ENCODE results near the gene MYH7B. TPM values are rescaled to one million over a fixed set of nuclear protein-coding genes. Genes with fewer than 3 reads are reported as not detected.

MYH7B gene
- total RNA-seq, 1 experiment from 2014 or later, result 1.0 TPM

DNA sequence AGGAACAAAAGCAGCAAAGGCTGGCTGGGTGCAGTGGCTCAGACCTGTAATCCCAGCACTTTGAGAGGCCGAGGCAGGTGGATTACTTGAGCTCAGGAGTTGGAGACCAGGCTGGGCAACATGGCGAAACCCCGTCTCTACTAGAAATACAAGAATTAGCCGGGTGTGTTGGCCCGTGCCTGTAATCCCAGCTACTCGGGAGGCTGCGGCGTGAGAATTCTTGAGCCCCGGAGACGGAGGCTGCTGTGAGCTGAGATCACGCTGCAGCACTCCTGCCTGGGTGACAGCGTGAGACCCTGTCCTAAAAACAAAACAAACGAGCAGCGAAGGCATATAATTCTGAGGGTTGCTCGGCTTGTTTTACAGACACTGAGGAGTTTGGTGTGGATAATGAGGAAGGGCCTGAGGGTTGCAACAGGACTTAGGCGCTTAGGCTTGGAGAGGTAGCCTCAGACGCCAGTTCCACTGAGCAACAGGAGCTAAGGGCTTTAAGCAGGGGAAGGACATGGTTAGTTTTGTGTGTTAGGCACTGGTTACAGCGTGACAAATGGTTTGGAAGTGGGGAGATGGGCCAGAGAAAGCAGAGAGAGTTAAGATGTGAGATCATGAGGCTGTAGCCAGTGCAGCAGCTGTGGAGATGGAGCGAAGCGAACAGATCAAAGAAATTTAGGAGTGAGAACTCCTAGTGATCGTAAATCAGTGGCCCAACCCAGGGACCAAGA, 1.2 kb downstream of the MYH7B start:
- H3K79me2 ChIP-seq (ENCODE audit: low read depth), result peaks cover 22% of the 10 kb centered on the region
- H3K27me3 ChIP-seq (ENCODE audit: insufficient read depth, low read depth), result no peaks in the 10 kb centered on the region
- no peaks in the 10 kb centered on the region for H3K36me3 ChIP-seq (ENCODE audit: low read depth)
- H3K27ac ChIP-seq, result no peak overlapping the region
- H3K4me2 ChIP-seq, result no peak overlapping the region
- peaks cover 26% of the 10 kb centered on the region for H3K4me1 ChIP-seq (replicated peaks; ENCODE audit: insufficient read depth)
- intact Hi-C loops (cut with micrococcal nuclease; ENCODE audit: unreplicated experiment), result loop anchor here (5.0 kb wide), 1 partner anchor 125 kb away; no protein-coding TSS in a partner anchor
- no TSS peak for BruUV-seq (replicated peaks)
- POLR2A ChIA-PET (ENCODE audit: unreplicated experiment), result no interaction called here
- no peaks in the 10 kb centered on the region for H3K9me2 ChIP-seq (ENCODE audit: insufficient read depth)
- no peaks in the 10 kb centered on the region for H4K20me1 ChIP-seq (ENCODE audit: insufficient read depth)
- H3K4me3 ChIP-seq, result no peak overlapping the region
- TF ChIP-seq EZH2 (IDR thresholded peaks at IDR 0.05; ENCODE audit: low read depth), result no peak
- TF ChIP-seq, protein P1, sequence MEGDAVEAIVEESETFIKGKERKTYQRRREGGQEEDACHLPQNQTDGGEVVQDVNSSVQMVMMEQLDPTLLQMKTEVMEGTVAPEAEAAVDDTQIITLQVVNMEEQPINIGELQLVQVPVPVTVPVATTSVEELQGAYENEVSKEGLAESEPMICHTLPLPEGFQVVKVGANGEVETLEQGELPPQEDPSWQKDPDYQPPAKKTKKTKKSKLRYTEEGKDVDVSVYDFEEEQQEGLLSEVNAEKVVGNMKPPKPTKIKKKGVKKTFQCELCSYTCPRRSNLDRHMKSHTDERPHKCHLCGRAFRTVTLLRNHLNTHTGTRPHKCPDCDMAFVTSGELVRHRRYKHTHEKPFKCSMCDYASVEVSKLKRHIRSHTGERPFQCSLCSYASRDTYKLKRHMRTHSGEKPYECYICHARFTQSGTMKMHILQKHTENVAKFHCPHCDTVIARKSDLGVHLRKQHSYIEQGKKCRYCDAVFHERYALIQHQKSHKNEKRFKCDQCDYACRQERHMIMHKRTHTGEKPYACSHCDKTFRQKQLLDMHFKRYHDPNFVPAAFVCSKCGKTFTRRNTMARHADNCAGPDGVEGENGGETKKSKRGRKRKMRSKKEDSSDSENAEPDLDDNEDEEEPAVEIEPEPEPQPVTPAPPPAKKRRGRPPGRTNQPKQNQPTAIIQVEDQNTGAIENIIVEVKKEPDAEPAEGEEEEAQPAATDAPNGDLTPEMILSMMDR (conservative IDR thresholded peaks at IDR 0.05), result no peak
- no peaks in the 10 kb centered on the region for H3K9me3 ChIP-seq (ENCODE audit: insufficient read depth, low read depth)
- DNase-seq, result no peak
- H2AFZ ChIP-seq, result no peak overlapping the region
- H3F3A ChIP-seq (ENCODE audit: insufficient read depth, low read depth), result peaks cover 11% of the 10 kb centered on the region; the same call in 1 of the 2 replicates
- CTCF ChIA-PET, result interaction anchor here (0.6 to 1.5 kb wide), 2 partner anchors 16 to 83 kb away, joined by 3 to 9 read pairs; no protein-coding TSS in a partner anchor

DNA sequence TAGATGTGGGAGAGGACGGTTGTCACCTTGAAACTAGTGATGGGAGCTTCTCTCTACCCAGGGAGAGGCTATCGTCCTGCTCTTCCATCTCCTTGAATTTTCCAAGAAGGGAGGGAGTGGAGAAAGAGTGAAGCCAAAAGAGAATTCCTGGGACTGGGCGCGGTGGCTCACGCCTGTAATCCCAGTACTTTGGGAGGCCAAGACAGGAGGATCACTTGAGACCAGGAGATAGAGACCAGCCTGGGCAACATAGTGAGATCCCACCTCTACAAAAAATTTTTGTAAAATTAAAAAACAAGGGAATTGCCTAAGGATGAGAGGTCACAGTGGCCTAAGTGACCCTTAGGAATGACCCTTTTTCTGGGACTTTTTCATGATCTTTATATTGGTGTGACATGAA, 8.8 kb downstream of the MYH7B start:
- Histone ChIP-seq H4K20me1 (ENCODE audit: insufficient read depth) (no peaks in the 10 kb centered on the region), H2AFZ (no peak overlapping the region), H3K9me3 (ENCODE audit: insufficient read depth, low read depth) (no peaks in the 10 kb centered on the region), H3K36me3 (ENCODE audit: low read depth) (no peaks in the 10 kb centered on the region), H3K4me3 (no peak overlapping the region), H3K79me2 (ENCODE audit: low read depth) (no peaks in the 10 kb centered on the region), H3K4me2 (no peak overlapping the region), H3K27me3 (ENCODE audit: insufficient read depth, low read depth) (no peaks in the 10 kb centered on the region), H3K4me1 (replicated peaks; ENCODE audit: insufficient read depth) (no peaks in the 10 kb centered on the region), H3K9me2 (ENCODE audit: insufficient read depth) (no peaks in the 10 kb centered on the region), H3K27ac (no peak overlapping the region), H3F3A (ENCODE audit: insufficient read depth, low read depth) (no peaks in the 10 kb centered on the region)
- no peak for DNase-seq
- TF ChIP-seq, protein P1 (conservative IDR thresholded peaks at IDR 0.05), result no peak
- no peak for TF ChIP-seq EZH2 (IDR thresholded peaks at IDR 0.05; ENCODE audit: low read depth)
- ChIA-PET CTCF (interaction anchor here (0.6 kb wide), 1 partner anchor 132 kb away, joined by 6 read pairs; no protein-coding TSS in a partner anchor), POLR2A (ENCODE audit: unreplicated experiment) (no interaction called here)
- intact Hi-C loops (cut with micrococcal nuclease; ENCODE audit: unreplicated experiment), result no loop called here
- no TSS peak for BruUV-seq (replicated peaks)

DNA sequence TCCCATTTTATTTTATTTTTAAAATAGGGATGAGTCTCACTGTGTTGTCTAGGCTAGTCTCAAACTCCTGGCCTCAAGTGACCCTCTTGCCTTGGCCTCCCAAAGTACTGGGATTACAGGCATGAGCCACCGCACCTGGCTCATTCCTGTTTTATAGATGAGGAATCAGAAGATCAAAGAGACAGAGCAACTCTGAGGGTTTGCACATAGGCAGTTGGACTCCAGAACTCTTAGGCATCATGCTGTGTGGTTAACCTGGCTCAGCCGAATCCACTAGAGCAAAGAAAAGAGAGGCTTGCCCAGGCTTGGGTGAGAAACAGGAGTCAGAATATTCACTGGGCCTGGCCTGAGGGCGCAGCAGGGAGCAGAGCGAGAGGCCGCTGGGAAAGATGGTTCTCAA, 9.4 kb downstream of the MYH7B start:
- TF ChIP-seq EZH2 (IDR thresholded peaks at IDR 0.05; ENCODE audit: low read depth), result no peak
- TF ChIP-seq, protein P1 (conservative IDR thresholded peaks at IDR 0.05), result no peak
- H3K79me2 ChIP-seq (ENCODE audit: low read depth), result no peaks in the 10 kb centered on the region
- no peaks in the 10 kb centered on the region for H3K27me3 ChIP-seq (ENCODE audit: insufficient read depth, low read depth)
- DNase-seq, result no peak
- no TSS peak for BruUV-seq (replicated peaks)
- no peak overlapping the region for H2AFZ ChIP-seq
- H3K4me3 ChIP-seq, result no peak overlapping the region
- no peaks in the 10 kb centered on the region for H3K9me3 ChIP-seq (ENCODE audit: insufficient read depth, low read depth)
- POLR2A ChIA-PET (ENCODE audit: unreplicated experiment), result no interaction called here
- H4K20me1 ChIP-seq (ENCODE audit: insufficient read depth), result no peaks in the 10 kb centered on the region
- H3K4me2 ChIP-seq, result no peak overlapping the region
- H3K36me3 ChIP-seq (ENCODE audit: low read depth), result no peaks in the 10 kb centered on the region
- H3K4me1 ChIP-seq (replicated peaks; ENCODE audit: insufficient read depth), result no peaks in the 10 kb centered on the region
- H3F3A ChIP-seq (ENCODE audit: insufficient read depth, low read depth), result no peaks in the 10 kb centered on the region
- intact Hi-C loops (cut with micrococcal nuclease; ENCODE audit: unreplicated experiment), result no loop called here
- no peaks in the 10 kb centered on the region for H3K9me2 ChIP-seq (ENCODE audit: insufficient read depth)
- CTCF ChIA-PET, result no interaction called here
- no peak overlapping the region for H3K27ac ChIP-seq
